HG02798 (cell line): ENCODE data around the gene PDE4DIP.
"Not testable (repeated sequence)": the region's sequence is repeated elsewhere in the genome, so short reads cannot be mapped to it uniquely, and the experiment has no call there.

Experiments
- ATAC-seq: cut with Tn5 transposase; IDR thresholded peaks from one replicate; pipeline ENCODE4 v1.9.1; 2021; ENCODE audit warnings: mild to moderate bottlenecking; ENCODE audit not compliant: unreplicated experiment, poor library complexity

The PDE4DIP gene

DNA sequence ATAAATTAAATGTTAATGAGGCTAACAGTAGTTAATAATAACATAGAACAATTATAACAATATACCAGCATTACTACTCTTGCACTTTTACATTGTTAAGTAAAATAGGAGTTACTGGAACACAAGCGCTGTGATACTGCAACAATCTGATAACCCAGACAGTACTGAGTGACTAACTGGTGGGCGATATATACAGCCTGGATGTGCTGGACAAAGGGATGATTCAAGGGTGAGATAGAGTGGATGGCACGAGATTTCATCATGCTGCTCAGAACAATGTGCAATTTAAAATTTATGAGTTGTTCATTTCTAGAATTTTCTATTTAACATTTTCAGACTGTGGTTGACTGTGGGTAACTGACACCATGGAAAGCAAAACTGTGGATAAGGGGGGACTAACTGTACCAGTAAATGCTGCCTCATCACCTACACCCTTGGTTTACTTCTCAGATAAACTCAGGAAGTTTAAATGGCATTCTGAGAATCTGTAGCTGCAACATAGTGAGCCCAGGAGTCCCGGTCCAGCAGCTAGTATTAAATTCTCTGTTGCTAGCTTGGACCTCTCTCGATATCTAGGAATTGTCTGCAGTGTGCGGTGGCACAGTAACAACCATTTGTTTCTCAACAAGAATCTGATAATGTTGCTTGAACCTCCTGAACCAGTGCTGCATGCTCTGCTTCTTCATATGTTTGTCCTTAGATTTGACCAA is 24.9 kb downstream of the PDE4DIP start:
- ATAC-seq, result not testable (repeated sequence)

DNA sequence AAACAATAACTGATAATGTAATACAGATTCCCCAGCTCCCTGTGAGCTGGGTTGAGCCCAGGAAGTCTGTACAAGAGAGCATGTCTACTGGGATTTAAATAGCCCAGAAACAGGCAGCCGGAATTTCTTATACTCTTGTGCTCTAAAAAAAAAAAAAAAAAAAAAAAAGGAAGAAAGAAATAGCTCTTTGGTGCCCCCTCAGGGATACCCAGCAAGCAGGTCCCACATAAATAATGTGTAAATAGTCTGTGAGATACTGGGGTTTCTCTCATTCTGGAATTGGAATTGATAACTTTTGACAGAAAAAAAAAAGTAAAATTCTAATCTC is 25.4 kb downstream of the PDE4DIP start:
- not testable (repeated sequence) for ATAC-seq

DNA sequence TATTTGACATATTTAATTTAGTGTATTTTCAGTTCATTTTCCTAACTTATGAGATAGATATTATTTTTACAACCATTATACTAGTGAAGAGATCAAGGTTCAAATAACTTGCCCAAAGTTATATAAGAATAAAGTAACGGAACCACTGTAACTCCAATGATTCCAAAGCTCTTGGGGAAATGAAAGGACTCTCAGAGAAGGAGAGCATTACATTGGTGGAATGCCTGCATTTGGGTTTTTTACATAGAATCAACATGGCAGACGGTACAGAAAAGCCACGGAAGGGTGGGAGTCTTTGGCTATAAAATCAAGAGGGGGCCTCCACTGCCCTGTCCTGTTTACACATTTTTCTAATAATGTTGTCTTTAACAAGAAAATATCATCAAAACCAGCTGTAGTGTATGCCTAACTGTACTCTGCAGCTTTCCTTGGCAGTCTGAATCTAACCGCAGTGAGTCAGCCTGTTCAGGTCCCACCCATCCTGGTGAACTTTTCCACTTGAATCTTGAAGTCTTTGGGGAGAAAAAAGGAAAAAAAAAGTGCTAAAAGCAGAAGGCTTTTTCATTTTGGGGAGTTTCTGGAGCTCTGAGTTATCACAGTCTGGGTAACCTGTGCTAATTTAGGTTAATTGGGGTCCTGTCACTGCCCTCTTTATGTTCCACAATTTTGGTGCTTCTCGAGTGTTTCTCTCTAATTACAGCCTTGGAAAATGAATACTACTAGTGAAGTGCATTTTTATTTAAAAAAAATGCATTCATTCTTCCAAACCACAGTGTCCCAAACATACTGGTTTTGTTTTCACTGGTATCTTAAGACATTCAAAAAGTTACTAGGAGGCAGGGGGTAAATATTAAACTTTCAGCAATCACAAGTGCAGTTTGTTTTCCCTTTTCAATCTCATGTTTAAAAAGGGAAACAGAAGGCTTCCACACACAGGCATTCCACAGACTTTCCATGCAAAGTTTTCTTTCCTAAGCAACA is 30.5 kb downstream of the PDE4DIP start:
- not testable (repeated sequence) for ATAC-seq

DNA sequence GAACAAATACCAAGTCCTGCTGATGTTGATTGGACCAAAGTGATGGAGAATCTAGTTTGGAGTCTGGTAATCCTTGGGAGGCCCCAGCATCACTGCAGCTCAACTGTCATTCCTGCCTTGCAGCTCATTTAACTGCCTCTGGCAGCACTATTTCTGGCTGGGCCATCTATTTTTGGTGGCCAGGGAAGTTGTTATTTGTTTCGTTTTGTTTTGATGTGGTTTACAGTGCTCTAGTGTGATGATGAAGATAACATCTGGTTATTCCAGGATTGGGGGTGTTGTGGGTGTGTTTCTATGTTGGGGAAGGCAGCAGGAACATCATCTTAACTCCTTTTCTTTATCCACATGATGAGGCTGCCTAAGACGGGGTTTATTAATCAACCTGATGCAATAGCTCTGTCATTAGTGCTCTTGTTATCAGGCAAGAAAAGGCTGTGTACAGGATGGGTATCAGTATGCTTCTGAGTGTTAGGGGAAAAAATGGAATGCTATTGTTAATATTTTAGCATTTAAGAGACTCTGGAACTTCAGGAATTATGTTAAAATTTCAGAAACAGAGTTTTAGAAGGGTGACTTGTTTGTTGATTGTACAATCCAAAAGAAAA is 35.7 kb downstream of the PDE4DIP start:
- not testable (repeated sequence) for ATAC-seq

DNA sequence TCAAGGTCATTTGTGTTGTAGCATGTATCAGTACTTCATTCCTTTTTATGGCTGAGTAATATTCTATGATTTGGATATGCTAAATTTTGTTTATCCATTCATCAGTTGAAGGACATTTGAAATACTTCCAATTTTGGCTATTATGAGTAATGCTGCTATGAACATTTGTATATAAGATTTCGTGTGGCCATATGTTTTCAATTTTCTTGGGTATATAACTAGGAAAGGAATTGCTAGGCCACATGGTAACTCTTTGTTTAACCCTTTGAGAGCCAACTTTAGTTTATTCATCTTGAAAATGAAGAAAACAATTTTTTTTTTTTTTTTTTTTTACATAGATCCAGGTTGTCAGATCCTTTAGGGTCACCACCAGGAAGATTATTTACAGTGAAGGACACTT is 37.0 kb downstream of the PDE4DIP start:
- not testable (repeated sequence) for ATAC-seq

DNA sequence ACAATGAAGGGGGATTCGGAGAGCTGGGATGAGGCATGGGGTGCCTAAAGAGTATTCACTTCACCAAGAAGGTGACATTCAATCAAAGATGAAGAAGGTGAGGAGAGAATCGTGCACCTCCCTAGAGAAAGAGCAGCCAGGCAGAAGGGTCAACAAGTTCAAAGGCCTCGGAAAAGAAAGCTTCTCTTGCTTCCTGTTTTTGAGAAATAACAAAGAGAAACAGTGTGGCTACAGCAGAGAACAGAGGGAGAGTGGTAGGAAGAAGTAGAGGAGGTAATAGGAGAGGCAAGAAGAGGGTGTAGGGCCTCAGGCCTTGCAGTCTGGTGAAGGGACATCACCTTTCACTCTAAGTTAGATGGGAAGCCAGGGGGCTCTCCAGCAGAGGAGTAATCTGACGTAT is 41.0 kb downstream of the PDE4DIP start:
- ATAC-seq, result not testable (repeated sequence)

DNA sequence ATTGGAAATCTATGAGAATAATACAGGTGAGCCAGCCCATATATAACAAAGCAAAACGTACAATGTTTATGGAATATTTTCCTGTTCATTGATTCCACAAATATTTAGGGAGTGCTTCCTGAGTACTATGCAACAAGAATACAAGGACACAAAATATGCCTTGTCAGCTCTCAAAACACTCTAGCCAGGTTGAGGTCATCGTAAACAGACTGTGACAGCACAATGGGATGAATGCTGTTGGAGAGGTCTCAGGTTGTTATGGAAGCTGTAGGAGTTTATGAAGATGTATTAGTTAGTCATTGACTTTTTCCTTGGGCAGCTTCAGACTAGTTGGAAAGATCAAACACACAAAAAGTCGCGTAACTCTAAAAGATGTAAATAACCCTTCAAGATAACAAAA is 42.1 kb downstream of the PDE4DIP start:
- ATAC-seq, result not testable (repeated sequence)

DNA sequence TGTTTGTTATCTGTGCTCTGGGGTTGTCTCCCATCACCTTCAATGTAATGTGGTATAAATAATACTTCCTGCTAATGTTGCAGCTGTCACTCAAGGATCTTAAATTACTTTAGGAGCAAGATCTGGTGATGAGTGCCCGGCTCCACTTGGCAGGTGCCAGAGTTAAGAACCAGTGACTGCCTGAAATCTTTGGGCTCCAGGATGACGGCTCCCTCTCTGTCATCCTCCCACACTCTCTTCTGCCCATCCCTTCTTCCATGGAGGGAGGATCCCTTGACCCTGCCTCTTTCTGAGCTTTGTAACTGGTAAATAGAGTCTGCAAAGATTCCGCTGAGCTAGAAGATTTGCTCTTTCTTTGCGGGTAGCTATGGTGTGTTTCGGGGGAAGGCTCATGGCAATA is 44.4 kb downstream of the PDE4DIP start:
- not testable (repeated sequence) for ATAC-seq

DNA sequence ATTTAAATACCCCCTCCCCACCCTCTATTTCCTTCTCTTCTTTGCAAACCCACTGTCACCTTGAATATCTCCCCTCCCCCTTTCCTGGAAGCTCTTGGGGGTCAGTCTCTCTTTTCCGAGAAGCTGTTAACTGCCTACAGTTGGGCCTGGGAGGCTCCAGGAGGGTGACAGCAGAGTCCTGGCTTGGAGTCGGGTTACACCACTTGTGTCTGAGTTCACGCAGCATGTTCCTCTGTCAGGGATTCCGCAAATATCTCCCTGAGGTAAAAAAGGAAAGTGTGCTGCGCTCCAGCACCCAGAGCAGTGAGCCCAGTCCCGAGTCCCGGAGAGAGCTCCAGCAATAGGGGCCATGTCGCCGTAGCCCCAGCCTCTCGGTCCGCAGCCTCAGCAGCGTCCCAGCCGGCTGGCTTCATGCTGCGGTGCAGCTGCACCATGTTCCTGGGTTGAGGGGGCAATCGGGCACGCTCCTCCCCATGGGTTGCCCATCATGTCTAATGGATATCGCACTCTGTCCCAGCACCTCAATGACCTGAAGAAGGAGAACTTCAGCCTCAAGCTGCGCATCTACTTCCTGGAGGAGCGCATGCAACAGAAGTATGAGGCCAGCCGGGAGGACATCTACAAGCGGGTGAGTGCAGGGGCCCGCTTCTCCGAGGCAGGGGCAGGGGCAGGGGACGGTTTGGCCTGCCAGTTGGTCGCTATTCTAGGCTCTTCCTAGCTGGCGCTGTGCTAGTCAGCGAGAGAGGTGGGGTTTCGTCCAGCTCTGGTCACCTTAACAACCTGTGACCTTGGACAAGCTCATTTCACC is 45.2 kb downstream of the PDE4DIP start:
- ATAC-seq, result not testable (repeated sequence)

DNA sequence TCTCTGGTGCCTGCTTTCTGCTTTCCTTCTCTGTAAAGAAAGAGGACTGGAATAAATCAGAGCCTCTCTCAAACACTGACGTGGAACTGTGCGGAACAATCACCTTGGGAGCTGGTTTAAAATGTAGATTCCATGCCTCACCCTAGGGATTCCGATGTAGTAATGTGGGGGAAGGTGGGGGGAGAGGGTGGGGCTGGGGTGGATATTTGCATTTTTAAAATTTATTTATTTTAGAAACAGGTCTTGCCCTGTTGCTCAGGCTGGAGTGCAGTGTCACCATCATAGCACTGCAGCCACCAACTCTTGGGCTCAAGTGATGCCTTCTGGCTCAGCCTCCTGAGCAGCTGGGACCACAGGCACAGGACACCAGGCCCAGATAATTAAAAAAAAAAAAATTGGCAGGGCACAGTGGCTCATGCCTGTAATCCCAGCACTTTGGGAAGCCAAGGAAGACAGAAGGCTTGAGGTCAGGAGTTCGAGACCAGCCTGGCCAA is 45.9 kb downstream of the PDE4DIP start:
- ATAC-seq, result not testable (repeated sequence)

DNA sequence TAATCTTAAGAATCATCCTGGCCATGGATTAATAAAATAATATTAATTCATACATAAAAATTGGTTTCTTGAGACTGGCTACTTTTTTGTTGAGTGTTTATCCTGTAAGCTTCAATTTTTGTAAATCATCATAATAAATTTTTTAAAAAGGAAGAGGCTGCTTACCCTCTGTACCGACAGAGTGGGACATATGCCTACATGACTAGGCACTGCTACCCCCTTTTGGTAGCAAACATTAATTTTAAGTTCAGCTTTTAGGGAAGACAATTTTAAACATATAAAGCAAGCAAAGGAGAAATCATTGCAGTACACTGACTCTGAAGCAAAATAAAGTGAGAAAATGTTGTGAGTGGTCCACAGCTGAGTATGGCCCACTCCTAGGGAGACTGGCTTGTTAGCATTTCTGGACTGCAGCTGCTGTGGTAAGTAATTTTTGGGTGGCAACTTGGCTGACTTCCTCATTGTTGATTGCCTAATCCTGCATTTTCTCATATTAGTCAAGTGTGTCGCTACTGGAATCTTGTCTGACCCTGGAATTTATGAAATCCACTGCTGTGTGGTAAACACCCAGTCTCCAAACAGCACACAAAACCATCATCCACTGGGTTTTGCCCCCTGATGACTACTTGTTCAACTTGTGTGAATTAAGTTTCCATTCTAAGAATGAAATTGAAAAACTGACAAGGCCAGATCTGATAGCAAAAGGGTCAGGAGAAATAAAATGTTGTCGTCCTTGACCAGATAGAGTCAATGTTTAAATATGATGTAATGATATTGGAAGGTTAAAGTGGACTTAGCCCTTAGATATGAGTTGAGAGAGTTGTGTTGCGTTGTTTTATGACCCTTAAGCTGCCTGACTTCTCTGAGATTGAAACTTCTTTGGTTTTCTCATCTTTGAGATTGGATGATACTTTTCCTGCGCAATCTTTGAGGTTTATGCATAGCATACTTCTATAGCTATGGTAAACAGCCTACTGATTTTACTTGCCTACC is 50.4 kb downstream of the PDE4DIP start:
- ATAC-seq, result not testable (repeated sequence)

DNA sequence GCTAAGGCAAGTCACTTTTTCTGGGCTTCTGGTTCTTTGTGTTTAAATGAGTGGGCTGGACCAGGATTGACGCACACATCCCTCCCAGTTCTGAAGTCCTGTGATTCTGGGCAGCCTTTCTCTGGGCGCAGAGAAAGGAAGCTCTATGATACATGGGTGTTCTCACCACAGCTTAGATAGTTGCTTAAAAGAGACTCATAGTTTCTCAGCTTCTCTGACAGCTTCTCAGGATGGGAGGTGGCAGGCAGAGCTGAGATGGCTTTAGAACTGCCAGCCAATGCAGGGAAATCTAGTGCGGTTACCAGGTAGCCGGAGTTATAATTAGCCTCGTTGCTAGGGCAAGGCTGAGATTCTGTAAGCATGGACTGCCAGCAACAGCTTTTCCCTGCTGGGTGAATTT is 55.8 kb downstream of the PDE4DIP start:
- not testable (repeated sequence) for ATAC-seq

DNA sequence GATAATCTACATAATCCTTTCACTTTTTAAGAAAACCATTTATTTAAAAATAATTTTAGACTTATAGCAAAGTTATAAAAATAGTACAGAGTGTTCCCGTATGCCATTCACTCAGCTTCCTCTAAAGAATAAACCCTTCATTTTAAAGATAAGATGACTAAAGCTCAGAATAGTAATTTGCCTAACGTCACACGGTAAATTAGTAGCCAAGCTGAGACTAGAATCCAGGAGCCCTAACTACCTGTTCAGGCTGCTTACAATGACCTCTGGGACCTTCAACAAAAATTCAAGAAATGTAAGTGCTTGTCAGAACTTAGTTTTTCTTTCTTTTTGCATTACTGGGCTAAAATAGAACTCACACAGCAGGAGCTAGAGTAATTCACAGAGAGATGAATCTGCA is 56.5 kb downstream of the PDE4DIP start:
- not testable (repeated sequence) for ATAC-seq

DNA sequence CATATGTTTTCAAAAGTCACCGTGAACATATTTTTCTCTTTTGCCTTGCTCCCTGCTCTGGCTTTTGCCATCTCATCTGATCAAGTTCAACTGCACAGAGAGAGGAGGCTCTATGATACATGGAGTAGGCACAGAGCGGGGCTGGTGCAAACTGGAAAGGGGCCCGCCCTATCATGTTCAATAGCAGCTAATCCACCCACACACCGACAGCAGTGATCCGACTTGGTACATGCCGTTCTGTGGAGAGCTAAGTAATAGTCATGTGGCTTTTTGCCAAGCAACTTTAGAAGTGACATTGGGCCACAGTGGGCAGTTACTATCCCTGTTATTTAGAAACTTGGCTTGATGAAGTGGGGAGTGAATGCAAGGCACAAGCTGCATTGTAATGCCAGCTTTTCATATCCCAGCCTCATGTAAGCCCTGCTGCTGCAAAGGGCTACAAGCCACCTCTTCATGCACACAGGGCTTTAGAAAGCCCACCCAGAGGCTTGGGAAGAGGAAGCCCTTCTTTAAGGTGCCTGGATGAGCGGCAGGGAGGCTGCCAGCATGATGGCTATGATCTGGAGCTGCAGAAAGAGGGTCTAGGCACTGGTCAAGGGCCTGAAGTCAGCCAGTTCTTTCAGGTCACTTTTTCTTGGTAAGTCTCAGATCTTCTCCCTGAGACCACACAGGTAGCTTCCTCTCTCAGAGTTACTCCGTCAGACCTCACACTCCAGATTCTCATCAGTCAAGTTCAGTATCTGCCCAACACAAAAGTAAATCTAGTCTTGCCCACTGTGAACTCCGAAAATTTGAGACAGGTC is 57.1 kb downstream of the PDE4DIP start:
- not testable (repeated sequence) for ATAC-seq

DNA sequence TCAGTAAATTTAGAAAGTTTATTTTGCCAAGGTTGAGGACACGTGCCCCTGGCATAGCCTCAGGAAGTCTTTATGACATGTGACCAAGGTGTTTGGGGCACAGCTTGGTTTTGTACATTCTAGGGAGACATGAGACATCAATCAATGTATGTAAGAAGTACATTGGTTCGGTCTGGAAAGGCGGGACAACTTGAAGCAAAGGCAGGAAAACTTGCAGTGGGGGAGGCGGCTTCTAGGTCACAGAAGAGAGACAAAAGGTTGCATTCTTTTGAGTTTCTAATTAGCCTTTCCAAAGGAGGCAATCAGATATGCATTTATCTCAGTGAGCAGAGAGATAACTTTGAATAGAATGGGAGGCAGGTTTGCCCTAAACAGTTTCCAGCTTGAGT is 57.7 kb downstream of the PDE4DIP start:
- not testable (repeated sequence) for ATAC-seq

DNA sequence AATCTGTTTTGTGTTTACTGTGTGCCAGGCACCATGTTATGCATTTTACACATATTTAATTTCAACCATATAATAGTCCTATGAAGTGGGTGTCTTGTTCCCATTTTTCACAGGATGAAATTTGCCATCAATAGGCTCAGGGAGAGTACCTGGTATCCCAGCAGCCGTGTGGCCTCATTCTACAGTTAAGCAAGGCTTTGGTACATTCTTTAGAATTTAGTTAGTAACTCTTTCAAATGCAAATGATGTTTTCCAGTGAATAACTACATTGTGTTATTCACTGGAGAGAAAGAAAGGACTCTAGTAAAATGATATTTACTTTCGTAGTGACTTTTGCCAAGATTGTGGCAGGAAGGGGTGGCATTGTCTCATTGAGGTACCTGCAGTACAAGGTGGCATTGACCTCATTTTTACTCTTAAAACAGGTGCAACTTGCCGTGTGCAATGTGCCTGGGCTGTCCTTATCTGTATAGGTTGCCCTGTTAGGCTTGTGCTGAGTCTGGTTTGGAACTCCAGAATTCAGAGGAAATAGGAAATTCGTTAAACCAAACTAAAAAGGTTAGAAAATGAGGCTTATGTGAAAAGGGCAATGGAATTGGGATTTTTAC is 65.1 kb downstream of the PDE4DIP start:
- not testable (repeated sequence) for ATAC-seq

DNA sequence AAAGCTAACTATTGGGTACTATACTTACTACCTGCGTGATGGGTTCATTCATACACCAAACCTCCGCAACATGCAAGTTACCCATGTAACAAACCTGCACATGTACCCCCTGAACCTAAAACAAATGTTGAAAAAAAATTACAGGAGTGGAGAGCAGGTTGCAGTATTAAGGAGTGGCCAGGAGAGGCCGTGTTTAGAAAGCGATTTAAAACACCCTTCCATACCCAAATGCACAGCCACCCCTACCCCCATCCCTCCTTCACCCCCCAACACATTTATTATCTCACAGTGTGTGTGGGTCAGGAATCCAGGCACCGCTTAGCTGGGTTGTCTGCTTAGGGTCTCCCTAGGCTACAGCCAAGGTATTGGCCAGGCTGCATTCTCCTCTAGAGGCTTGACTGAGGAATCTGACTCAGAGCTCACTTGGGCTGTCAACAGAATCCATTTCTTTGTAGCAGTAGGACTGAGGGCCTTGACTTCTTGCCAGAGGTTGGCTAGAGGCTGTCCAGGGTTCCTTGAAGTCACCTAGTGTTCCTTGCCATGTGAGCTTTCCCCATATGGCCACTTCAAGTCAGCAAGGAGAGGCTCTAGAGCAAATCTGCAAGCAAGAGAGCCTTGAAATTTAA is 67.2 kb downstream of the PDE4DIP start:
- ATAC-seq, result not testable (repeated sequence)
